GM19397 (cell line): ENCODE data around the gene NOX5.
"Not testable (repeated sequence)": the region's sequence is repeated elsewhere in the genome, so short reads cannot be mapped to it uniquely, and the experiment has no call there.

Source experiments
- ATAC-seq: cut with Tn5 transposase; IDR thresholded peaks from one replicate; pipeline ENCODE4 v1.9.1; 2021; ENCODE audit warnings: mild to moderate bottlenecking, moderate library complexity; ENCODE audit not compliant: unreplicated experiment

NOX5 gene

GRCh38 chr15:69014454-69014853 is at the start of gene NOX5:
NOX5 (plus strand) TSS chr15:69014695; CDS start chr15:69014736, 41 bp downstream.
- ATAC-seq, result no peak

GRCh38 chr15:68966996-68967395 is 47.5 kb upstream of the NOX5 start:
- no peak for ATAC-seq

- ATAC-seq, result no peak
Observed at GRCh38 chr15:68967948-68968347, 46.5 kb upstream of the NOX5 start.

- no peak for ATAC-seq
Observed at GRCh38 chr15:68969298-68969697, 45.2 kb upstream of the NOX5 start.

- no peak for ATAC-seq
Observed at GRCh38 chr15:68972201-68973065, 42.1 kb upstream of the NOX5 start.

GRCh38 chr15:68975651-68976160 is 38.8 kb upstream of the NOX5 start:
- ATAC-seq, result not testable (repeated sequence)

- not testable (repeated sequence) for ATAC-seq
Observed at GRCh38 chr15:68977426-68977825, 37.1 kb upstream of the NOX5 start.

GRCh38 chr15:68979006-68979405 is 35.5 kb upstream of the NOX5 start:
- ATAC-seq, result no peak

GRCh38 chr15:68979816-68980215 is 34.7 kb upstream of the NOX5 start:
- ATAC-seq, result no peak

GRCh38 chr15:68980786-68981185 is 33.7 kb upstream of the NOX5 start:
- ATAC-seq, result no peak

GRCh38 chr15:68981941-68982340 is 32.6 kb upstream of the NOX5 start:
- ATAC-seq, result no peak

- no peak for ATAC-seq
Observed at GRCh38 chr15:68982976-68983563, 31.4 kb upstream of the NOX5 start.

- ATAC-seq, result no peak
Observed at GRCh38 chr15:68983961-68984481, 30.5 kb upstream of the NOX5 start.

GRCh38 chr15:68984586-68984985 is 29.9 kb upstream of the NOX5 start:
- ATAC-seq, result no peak

- no peak for ATAC-seq
Observed at GRCh38 chr15:68985361-68985891, 29.1 kb upstream of the NOX5 start.

GRCh38 chr15:68986322-68986721 is 28.2 kb upstream of the NOX5 start:
- ATAC-seq, result no peak

- no peak for ATAC-seq
Observed at GRCh38 chr15:68987120-68987519, 27.4 kb upstream of the NOX5 start.

- ATAC-seq, result no peak
Observed at GRCh38 chr15:68987676-68988075, 26.8 kb upstream of the NOX5 start.

GRCh38 chr15:68989541-68990230 is 24.8 kb upstream of the NOX5 start:
- ATAC-seq, result no peak

GRCh38 chr15:68990231-68990991 is 24.1 kb upstream of the NOX5 start:
- no peak for ATAC-seq
